ENCODE results near the gene ZNF18.

The ZNF18 gene

DNA sequence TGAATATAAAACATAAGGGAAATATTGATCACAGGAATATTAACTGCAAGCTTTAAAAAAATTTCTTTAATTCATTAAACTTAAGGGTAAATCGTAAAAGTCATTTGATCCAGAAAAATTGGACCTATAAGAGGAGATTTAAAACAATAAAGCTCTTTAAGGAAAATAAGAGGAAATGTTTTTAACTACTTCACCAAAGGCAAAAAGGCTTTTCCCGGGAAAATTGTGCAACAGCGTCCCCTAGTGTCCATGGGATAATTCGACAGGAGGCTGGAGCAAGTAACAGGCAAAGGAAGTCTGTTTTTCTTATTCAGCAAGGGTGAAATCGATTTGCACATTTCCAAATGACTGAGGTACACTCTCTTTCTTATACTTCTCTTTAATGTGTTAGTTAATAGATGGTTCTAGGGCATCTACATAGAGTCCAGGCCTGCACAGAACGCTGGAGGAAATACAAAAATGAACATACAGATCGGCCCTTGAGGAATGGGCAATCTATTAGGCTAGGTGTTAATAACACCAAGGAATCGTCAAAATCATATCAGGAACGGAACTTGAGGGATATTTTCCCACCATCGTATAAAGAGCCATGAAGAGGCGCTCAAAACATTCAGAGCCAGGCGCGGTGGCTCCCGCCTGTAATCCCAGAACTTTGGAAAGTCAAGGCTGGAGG is 61.4 kb downstream of the ZNF18 start:
- no peak overlapping the region for H3K4me3 ChIP-seq (ENCODE audit: low read length)
- H3F3A ChIP-seq (ENCODE audit: insufficient read depth, low read length) = no peaks in the 10 kb centered on the region
- no peak overlapping the region for H3K9ac ChIP-seq (ENCODE audit: low read length)
- peak; percentile 29 for DNase-seq
- TF ChIP-seq CTCF (IDR thresholded peaks at IDR 0.05; ENCODE audit: low read length) = peak; percentile 60
- TF ChIP-seq EZH2phosphoT487 (IDR thresholded peaks at IDR 0.05; ENCODE audit: low read length) = no peak
- no peak for TF ChIP-seq EZH2 (optimal IDR thresholded peaks at IDR 0.05; ENCODE audit: low read depth, low read length)
- no peaks in the 10 kb centered on the region for H4K20me1 ChIP-seq (ENCODE audit: insufficient read depth, low read length)
- H2AFZ ChIP-seq (ENCODE audit: low read length) = 0 out of 2 replicates have a peak overlapping the region, but pooled peaks have one; percentile 8
- H3K9me3 ChIP-seq (replicated peaks; ENCODE audit: insufficient read depth, low read length) = no peaks in the 10 kb centered on the region
- no peaks in the 10 kb centered on the region for H3K9me2 ChIP-seq (replicated peaks; ENCODE audit: insufficient read depth, low read length)
- no peak overlapping the region for H3K4me2 ChIP-seq (ENCODE audit: low read depth, low read length)
- no peaks in the 10 kb centered on the region for H3K27me3 ChIP-seq (replicated peaks; ENCODE audit: insufficient read depth, low read length)
- no peaks in the 10 kb centered on the region for H3K4me1 ChIP-seq (ENCODE audit: low read length)
- no peaks in the 10 kb centered on the region for H3K79me2 ChIP-seq (ENCODE audit: low read length)
- H3K36me3 ChIP-seq (replicated peaks; ENCODE audit: insufficient read depth, low read length) = no peaks in the 10 kb centered on the region
- H3K27ac ChIP-seq (ENCODE audit: low read length) = no peak overlapping the region

DNA sequence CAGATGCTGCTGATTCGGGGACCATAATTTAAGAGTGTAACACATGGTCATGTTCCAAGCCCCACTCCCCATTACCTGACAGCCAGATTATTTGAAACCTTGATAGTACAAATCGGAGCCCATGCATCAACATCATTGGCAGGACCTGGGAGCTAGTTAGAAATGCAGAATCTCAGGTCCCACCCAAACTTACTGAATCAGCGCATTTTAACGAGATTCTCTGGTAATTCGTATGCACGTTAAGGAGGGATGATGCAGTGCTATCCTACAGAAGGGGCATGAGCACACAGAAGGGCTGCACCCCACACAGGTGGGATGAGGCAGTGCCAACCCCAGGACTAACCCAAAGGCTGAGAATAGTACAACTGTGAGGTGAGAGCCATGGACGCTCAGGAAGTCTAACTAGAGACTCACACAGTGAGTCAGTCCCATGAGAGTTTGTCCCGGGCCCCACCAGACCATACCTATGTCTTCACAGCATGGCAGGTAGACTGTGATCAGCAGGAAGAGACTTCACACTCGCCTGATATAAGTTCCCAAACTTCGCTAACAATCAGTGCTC is 64.9 kb downstream of the ZNF18 start:
- no peak overlapping the region for H2AFZ ChIP-seq (ENCODE audit: low read length)
- no peaks in the 10 kb centered on the region for H4K20me1 ChIP-seq (ENCODE audit: insufficient read depth, low read length)
- no peaks in the 10 kb centered on the region for H3K4me1 ChIP-seq (ENCODE audit: low read length)
- no peak overlapping the region for H3K9ac ChIP-seq (ENCODE audit: low read length)
- DNase-seq = no peak
- H3K27ac ChIP-seq (ENCODE audit: low read length) = no peak overlapping the region
- no peaks in the 10 kb centered on the region for H3K79me2 ChIP-seq (ENCODE audit: low read length)
- H3K36me3 ChIP-seq (replicated peaks; ENCODE audit: insufficient read depth, low read length) = no peaks in the 10 kb centered on the region
- no peaks in the 10 kb centered on the region for H3K9me2 ChIP-seq (replicated peaks; ENCODE audit: insufficient read depth, low read length)
- no peaks in the 10 kb centered on the region for H3K27me3 ChIP-seq (replicated peaks; ENCODE audit: insufficient read depth, low read length)
- H3K4me2 ChIP-seq (ENCODE audit: low read depth, low read length) = no peak overlapping the region
- H3K4me3 ChIP-seq (ENCODE audit: low read length) = no peak overlapping the region
- TF ChIP-seq EZH2phosphoT487 (IDR thresholded peaks at IDR 0.05; ENCODE audit: low read length) (no peak), EZH2 (optimal IDR thresholded peaks at IDR 0.05; ENCODE audit: low read depth, low read length) (no peak), CTCF (IDR thresholded peaks at IDR 0.05; ENCODE audit: low read length) (no peak)
- H3K9me3 ChIP-seq (replicated peaks; ENCODE audit: insufficient read depth, low read length) = no peaks in the 10 kb centered on the region
- no peaks in the 10 kb centered on the region for H3F3A ChIP-seq (ENCODE audit: insufficient read depth, low read length)

DNA sequence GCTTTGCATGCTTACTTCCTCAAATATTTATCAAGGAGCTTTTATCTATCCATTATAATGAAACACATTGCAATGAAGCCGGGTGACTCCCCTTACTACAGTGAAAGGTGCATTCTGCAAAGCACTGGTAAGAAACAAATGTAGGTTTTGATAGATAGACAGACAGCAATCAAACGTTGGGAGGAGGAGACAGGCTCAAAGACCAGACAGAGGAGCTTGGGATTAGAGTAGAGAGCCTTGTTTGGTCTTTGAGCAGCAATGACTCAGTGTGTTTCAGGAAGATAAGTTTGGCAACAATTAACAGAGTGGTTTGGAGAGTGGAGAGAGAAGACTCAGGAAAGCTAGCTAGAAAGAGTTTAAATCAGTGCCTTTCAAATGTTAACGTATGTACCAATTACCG is 68.8 kb downstream of the ZNF18 start:
- Histone ChIP-seq H2AFZ (ENCODE audit: low read length) (no peak overlapping the region), H3K36me3 (replicated peaks; ENCODE audit: insufficient read depth, low read length) (no peaks in the 10 kb centered on the region), H3F3A (ENCODE audit: insufficient read depth, low read length) (no peaks in the 10 kb centered on the region; the same call in 1 of the 2 replicates), H3K27ac (ENCODE audit: low read length) (no peak overlapping the region), H3K4me3 (ENCODE audit: low read length) (no peak overlapping the region), H3K9me3 (replicated peaks; ENCODE audit: insufficient read depth, low read length) (no peaks in the 10 kb centered on the region), H3K9me2 (replicated peaks; ENCODE audit: insufficient read depth, low read length) (no peaks in the 10 kb centered on the region), H3K9ac (ENCODE audit: low read length) (no peak overlapping the region), H3K4me1 (ENCODE audit: low read length) (no peaks in the 10 kb centered on the region), H4K20me1 (ENCODE audit: insufficient read depth, low read length) (no peaks in the 10 kb centered on the region), H3K27me3 (replicated peaks; ENCODE audit: insufficient read depth, low read length) (no peaks in the 10 kb centered on the region), H3K79me2 (ENCODE audit: low read length) (no peaks in the 10 kb centered on the region), H3K4me2 (ENCODE audit: low read depth, low read length) (no peak overlapping the region)
- TF ChIP-seq EZH2 (optimal IDR thresholded peaks at IDR 0.05; ENCODE audit: low read depth, low read length) (no peak), EZH2phosphoT487 (IDR thresholded peaks at IDR 0.05; ENCODE audit: low read length) (no peak), CTCF (IDR thresholded peaks at IDR 0.05; ENCODE audit: low read length) (no peak)
- no peak for DNase-seq

Data from MM.1S (cell line).